Loucy (cell line): ENCODE data around the gene ADAM11.

Experiments
- H2AFZ ChIP-seq: fragments of 200-600 bp; sonication (generic); 2 replicates; pipeline ENCODE4 v1.6.0; 2016; ENCODE audit warnings: antibody characterized with exemption, mild to moderate bottlenecking, low read length, moderate library complexity
- H3F3A ChIP-seq: fragments of 200-600 bp; 2 replicates; pipeline ENCODE4 v1.6.0; 2016; ENCODE audit warnings: antibody characterized with exemption, low read depth, mild to moderate bottlenecking
- H3K27me3 ChIP-seq: fragments of 200-600 bp; sonication (generic); 2 replicates; pipeline ENCODE4 v1.6.1; 2014; ENCODE audit warnings: low read length, mild to moderate bottlenecking; ENCODE audit not compliant: insufficient read depth, poor library complexity, severe bottlenecking
- H3K36me3 ChIP-seq: fragments of 200-600 bp; sonication (generic); 2 replicates; pipeline ENCODE4 v1.6.1; 2016; ENCODE audit warnings: low read length; ENCODE audit not compliant: insufficient read depth
- H3K4me1 ChIP-seq: fragments of 200-600 bp; sonication (generic); 2 replicates; pipeline ENCODE4 v1.5.1; 2014; ENCODE audit warnings: low read length, mild to moderate bottlenecking; ENCODE audit not compliant: insufficient read depth, poor library complexity, severe bottlenecking
- H3K4me2 ChIP-seq: fragments of 200-600 bp; sonication (generic); 2 replicates; pipeline ENCODE4 v1.6.0; 2014; ENCODE audit warnings: antibody characterized with exemption, low read length, low read depth, mild to moderate bottlenecking; ENCODE audit not compliant: poor library complexity, severe bottlenecking
- H3K4me3 ChIP-seq: fragments of 200-600 bp; sonication (generic); 2 replicates; pipeline ENCODE4 v1.5.1; 2014; ENCODE audit warnings: low read length, mild to moderate bottlenecking, mixed read lengths; ENCODE audit not compliant: poor library complexity, severe bottlenecking
- H3K79me2 ChIP-seq: fragments of 200-600 bp; sonication (generic); 2 replicates; pipeline ENCODE4 v1.6.1; 2014; ENCODE audit warnings: low read length; ENCODE audit not compliant: insufficient read depth
- H3K9ac ChIP-seq: fragments of 200-600 bp; sonication (generic); 2 replicates; pipeline ENCODE4 v1.6.0; 2014; ENCODE audit warnings: mild to moderate bottlenecking, low read depth, low read length, moderate library complexity; ENCODE audit not compliant: poor library complexity, severe bottlenecking
- H3K9me2 ChIP-seq: fragments of 200-600 bp; sonication (generic); replicated peaks from 2 replicates; pipeline ENCODE4 v1.6.1; 2016; ENCODE audit warnings: low read depth, low read length, mixed read lengths
- H3K9me3 ChIP-seq: fragments of 200-600 bp; sonication (generic); 2 replicates; pipeline ENCODE4 v1.6.1; 2014; ENCODE audit warnings: mild to moderate bottlenecking, antibody characterized with exemption, low read length, low read depth; ENCODE audit not compliant: insufficient read depth
- H4K20me1 ChIP-seq: fragments of 200-600 bp; sonication (generic); 2 replicates; pipeline ENCODE4 v1.6.0; 2014; ENCODE audit warnings: antibody characterized with exemption, low read length, mild to moderate bottlenecking; ENCODE audit not compliant: insufficient read depth, poor library complexity, severe bottlenecking
- CTCF ChIP-seq: fragments of 200-600 bp; sonication (generic); conservative IDR thresholded peaks from 2 replicates; pipeline ENCODE4 v1.5.1; 2014; ENCODE audit warnings: mild to moderate bottlenecking, antibody characterized with exemption, low read length
- EZH2phosphoT487 ChIP-seq: fragments of 200-600 bp; IDR thresholded peaks from 2 replicates; pipeline ENCODE4 v1.6.1; 2018; ENCODE audit warnings: antibody characterized with exemption, mild to moderate bottlenecking, moderate library complexity, borderline replicate concordance

ADAM11 gene

GRCh38 chr17:44733753-44734152, 25.0 kb upstream of the ADAM11 start:
- H2AFZ ChIP-seq, result no peak overlapping the region
- H3K4me2 ChIP-seq, result no peak overlapping the region
- no peak overlapping the region for H3K9ac ChIP-seq
- no peak overlapping the region for H3K4me3 ChIP-seq
- no peaks in the 10 kb centered on the region for H3K9me2 ChIP-seq
- H4K20me1 ChIP-seq, result no peaks in the 10 kb centered on the region
- no peaks in the 10 kb centered on the region for H3K4me1 ChIP-seq
- H3K9me3 ChIP-seq, result no peaks in the 10 kb centered on the region
- H3K27me3 ChIP-seq, result no peaks in the 10 kb centered on the region
- peaks cover 30% of the 10 kb centered on the region; the same call in 1 of the 2 replicates for H3K36me3 ChIP-seq
- TF ChIP-seq CTCF (peak; percentile 65), EZH2phosphoT487 (no peak)
- H3F3A ChIP-seq, result no peaks in the 10 kb centered on the region
- no peaks in the 10 kb centered on the region for H3K79me2 ChIP-seq

DNA sequence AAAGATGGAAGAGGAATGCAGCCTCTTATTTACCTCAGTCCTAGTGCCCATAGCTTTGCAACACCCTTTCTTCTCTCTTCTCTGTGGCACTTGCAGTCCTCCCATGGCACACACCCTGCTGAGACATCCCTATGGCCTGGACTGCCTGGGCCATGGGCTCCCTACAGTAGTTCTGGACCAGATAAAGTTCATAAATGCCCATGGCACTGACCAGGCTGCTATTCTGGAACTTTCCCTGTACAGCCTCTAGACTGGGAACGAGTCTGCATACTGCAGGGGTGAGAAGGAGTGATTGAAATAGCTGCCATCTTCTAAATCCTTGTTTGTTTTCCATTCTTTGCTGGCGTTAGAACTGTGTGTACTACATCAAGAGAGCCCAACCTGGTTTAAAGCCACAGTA, 24.5 kb upstream of the ADAM11 start:
- H3F3A ChIP-seq, result no peaks in the 10 kb centered on the region
- TF ChIP-seq EZH2phosphoT487 (no peak), CTCF (no peak)
- H4K20me1 ChIP-seq, result no peaks in the 10 kb centered on the region
- no peaks in the 10 kb centered on the region for H3K79me2 ChIP-seq
- no peaks in the 10 kb centered on the region for H3K4me1 ChIP-seq
- no peak overlapping the region for H3K4me3 ChIP-seq
- H3K27me3 ChIP-seq, result no peaks in the 10 kb centered on the region
- no peak overlapping the region for H3K4me2 ChIP-seq
- no peak overlapping the region for H2AFZ ChIP-seq
- H3K36me3 ChIP-seq, result peaks cover 30% of the 10 kb centered on the region; the same call in 1 of the 2 replicates
- no peaks in the 10 kb centered on the region for H3K9me2 ChIP-seq
- no peak overlapping the region for H3K9ac ChIP-seq
- no peaks in the 10 kb centered on the region for H3K9me3 ChIP-seq

DNA sequence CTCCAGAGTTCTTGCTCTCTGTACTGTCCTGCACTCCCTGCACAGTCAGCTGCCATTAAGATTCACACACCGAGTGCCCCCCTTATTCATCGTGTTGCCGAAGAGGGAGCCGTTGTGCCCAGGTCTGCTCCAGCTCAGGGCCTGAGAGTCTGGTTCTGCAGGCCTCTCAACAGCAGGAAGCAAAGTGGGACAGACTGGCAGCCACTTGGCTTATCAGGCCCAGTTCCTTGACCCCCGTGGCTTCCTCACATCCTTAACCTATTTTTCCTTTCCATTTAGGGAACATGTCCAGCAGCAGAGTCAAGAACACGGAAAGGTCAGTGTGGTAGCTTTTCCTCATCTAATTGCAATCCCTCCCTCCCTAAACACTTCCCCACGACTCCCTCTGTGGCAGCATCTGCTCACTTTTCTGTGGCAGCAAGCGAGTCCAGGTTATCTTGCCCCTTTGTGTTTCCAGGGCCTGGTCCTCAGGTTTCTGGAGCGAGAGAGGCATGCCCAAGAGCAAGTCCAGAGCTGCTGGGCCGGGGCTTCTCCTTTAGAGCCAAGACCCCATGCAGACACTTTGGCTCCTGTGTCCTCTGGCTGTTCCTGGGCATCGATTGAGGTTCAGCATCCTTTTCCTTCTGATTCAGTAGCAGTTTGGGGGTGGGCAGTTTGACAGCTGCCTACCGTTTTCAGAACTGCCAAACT, 22.1 kb upstream of the ADAM11 start:
- H3K27me3 ChIP-seq, result no peaks in the 10 kb centered on the region
- no peaks in the 10 kb centered on the region for H3K4me1 ChIP-seq
- no peak overlapping the region for H2AFZ ChIP-seq
- H3F3A ChIP-seq, result no peaks in the 10 kb centered on the region
- no peak for TF ChIP-seq EZH2phosphoT487
- peaks cover 12% of the 10 kb centered on the region; the same call in 1 of the 2 replicates for H3K36me3 ChIP-seq
- H3K4me3 ChIP-seq, result no peak overlapping the region
- H3K4me2 ChIP-seq, result no peak overlapping the region
- H3K9me2 ChIP-seq, result no peaks in the 10 kb centered on the region
- H3K9me3 ChIP-seq, result no peaks in the 10 kb centered on the region
- H3K9ac ChIP-seq, result no peak overlapping the region
- H3K79me2 ChIP-seq, result no peaks in the 10 kb centered on the region
- no peaks in the 10 kb centered on the region for H4K20me1 ChIP-seq
